NT2/D1 (cell line): ENCODE data around the gene C1QB.

Experiments used
- DNase-seq: peaks from one replicate; pipeline ENCODE4 v3.0.0-alpha.2; 2011; ENCODE audit warnings: low read depth, low spot score
- H3K27me3 ChIP-seq: 2 replicates; pipeline ENCODE4 v1.6.0; 2011; ENCODE audit warnings: mild to moderate bottlenecking; ENCODE audit not compliant: insufficient read length, insufficient read depth
- H3K36me3 ChIP-seq: 2 replicates; pipeline ENCODE4 v1.6.1; 2011; ENCODE audit warnings: mild to moderate bottlenecking, low read length, mixed read lengths; ENCODE audit not compliant: insufficient read depth, insufficient read length
- H3K4me1 ChIP-seq: 2 replicates; pipeline ENCODE4 v1.5.1; 2011; ENCODE audit not compliant: insufficient read depth, insufficient read length
- H3K4me3 ChIP-seq: 2 replicates; pipeline ENCODE4 v1.5.1; 2011; ENCODE audit warnings: low read depth; ENCODE audit not compliant: insufficient read length
- H3K9ac ChIP-seq: 2 replicates; pipeline ENCODE4 v1.6.0; 2011; ENCODE audit warnings: low read depth; ENCODE audit not compliant: insufficient read length
- H3K9me3 ChIP-seq: 2 replicates; pipeline ENCODE4 v1.5.1; 2011; ENCODE audit warnings: mild to moderate bottlenecking, low read length; ENCODE audit not compliant: insufficient read depth
- SUZ12 ChIP-seq: IDR thresholded peaks from 2 replicates; pipeline ENCODE4 v1.6.1; 2011; ENCODE audit not compliant: insufficient read length, insufficient read depth; ENCODE audit errors: extremely low read depth
- YY1 ChIP-seq: IDR thresholded peaks from 2 replicates; pipeline ENCODE4 v1.6.1; 2011; ENCODE audit not compliant: insufficient read length, insufficient read depth
- ZNF274 ChIP-seq: IDR thresholded peaks from 2 replicates; pipeline ENCODE4 v1.6.1; 2011; ENCODE audit warnings: mild to moderate bottlenecking, low read depth, low read length

The C1QB gene

GRCh38 chr1:22654692-22655091, 1.7 kb downstream of the C1QB start:
- no peaks in the 10 kb centered on the region for H3K36me3 ChIP-seq

GRCh38 chr1:22658385-22659163, 5.5 kb downstream of the C1QB start:
- Histone ChIP-seq H3K9ac (no peak overlapping the region), H3K36me3 (no peaks in the 10 kb centered on the region), H3K27me3 (peaks cover 3% of the 10 kb centered on the region), H3K4me1 (no peaks in the 10 kb centered on the region), H3K9me3 (no peaks in the 10 kb centered on the region), H3K4me3 (no peak overlapping the region)
- no peak for DNase-seq
- no peak for TF ChIP-seq SUZ12
- no peak for TF ChIP-seq ZNF274
- no peak for TF ChIP-seq YY1

More at GRCh38 chr1:22654692-22655091, 1.7 kb downstream of the C1QB start:
- Histone ChIP-seq H3K4me1 (no peaks in the 10 kb centered on the region), H3K27me3 (peaks cover 3% of the 10 kb centered on the region), H3K9me3 (no peaks in the 10 kb centered on the region), H3K4me3 (no peak overlapping the region), H3K9ac (no peak overlapping the region)
- no peak for DNase-seq
- no peak for TF ChIP-seq SUZ12
- TF ChIP-seq ZNF274: no peak
- no peak for TF ChIP-seq YY1

GRCh38 chr1:22660716-22661241, 7.7 kb downstream of the C1QB start:
- H3K9me3 ChIP-seq: no peaks in the 10 kb centered on the region
- DNase-seq: no peak
- H3K4me1 ChIP-seq: no peaks in the 10 kb centered on the region
- H3K4me3 ChIP-seq: no peak overlapping the region
- H3K36me3 ChIP-seq: no peaks in the 10 kb centered on the region
- no peak for TF ChIP-seq SUZ12
- no peak for TF ChIP-seq ZNF274
- peaks cover 3% of the 10 kb centered on the region for H3K27me3 ChIP-seq
- H3K9ac ChIP-seq: no peak overlapping the region

GRCh38 chr1:22661880-22662279, 8.8 kb downstream of the C1QB start:
- no peak for TF ChIP-seq SUZ12
- no peak for TF ChIP-seq ZNF274
- TF ChIP-seq YY1: no peak
- H3K4me1 ChIP-seq: no peaks in the 10 kb centered on the region
- H3K9ac ChIP-seq: no peak overlapping the region
- H3K36me3 ChIP-seq: no peaks in the 10 kb centered on the region
- no peak overlapping the region for H3K4me3 ChIP-seq
- no peak for DNase-seq
- no peaks in the 10 kb centered on the region for H3K9me3 ChIP-seq
- H3K27me3 ChIP-seq: peaks cover 3% of the 10 kb centered on the region

- TF ChIP-seq SUZ12: no peak
- TF ChIP-seq YY1: no peak
- TF ChIP-seq ZNF274: no peak
- no peak for DNase-seq
- Histone ChIP-seq H3K36me3 (no peaks in the 10 kb centered on the region), H3K9me3 (no peaks in the 10 kb centered on the region), H3K9ac (no peak overlapping the region), H3K27me3 (peaks cover 3% of the 10 kb centered on the region), H3K4me3 (no peak overlapping the region), H3K4me1 (no peaks in the 10 kb centered on the region)
Measured at GRCh38 chr1:22662318-22662717, 9.3 kb downstream of the C1QB start.

- TF ChIP-seq YY1: no peak
- no peak for TF ChIP-seq SUZ12
- no peak for TF ChIP-seq ZNF274
- H3K4me3 ChIP-seq: no peak overlapping the region
- DNase-seq: no peak
Measured at GRCh38 chr1:22662986-22663408, 10.0 kb downstream of the C1QB start.

GRCh38 chr1:22665752-22666151, 12.7 kb downstream of the C1QB start:
- H3K9me3 ChIP-seq: no peaks in the 10 kb centered on the region
- no peak overlapping the region for H3K4me3 ChIP-seq
- H3K9ac ChIP-seq: no peak overlapping the region
- no peaks in the 10 kb centered on the region for H3K27me3 ChIP-seq
- H3K36me3 ChIP-seq: no peaks in the 10 kb centered on the region
- peaks cover 2% of the 10 kb centered on the region for H3K4me1 ChIP-seq
- DNase-seq: no peak
- TF ChIP-seq ZNF274 (no peak), SUZ12 (no peak), YY1 (no peak)

More at GRCh38 chr1:22662986-22663408, 10.0 kb downstream of the C1QB start:
- H3K9me3 ChIP-seq: no peaks in the 10 kb centered on the region
- H3K9ac ChIP-seq: no peak overlapping the region
- H3K4me1 ChIP-seq: peaks cover 2% of the 10 kb centered on the region
- H3K36me3 ChIP-seq: no peaks in the 10 kb centered on the region
- peaks cover 3% of the 10 kb centered on the region for H3K27me3 ChIP-seq
